ENCODE measurements around the gene GRB2. TPM values are rescaled to one million over a fixed set of nuclear protein-coding genes. Genes with fewer than 3 reads are reported as not detected.
A peak's percentile ranks its signal among the peaks of the same experiment; 100 is the strongest.
"Not testable (repeated sequence)": the region's sequence is repeated elsewhere in the genome, so short reads cannot be mapped to it uniquely, and the experiment has no call there.

Gene GRB2
- 100 to 1,000 TPM; 166 to 169 TPM for total RNA-seq

GRCh38 chr17:75405365-75406221 is at the start of gene GRB2:
Gene GRB2, minus strand, starts transcription at chr17:75405678. Its CDS starts 12,050 bp downstream, at chr17:75393628.
- CTCF ChIA-PET: interaction anchor here (0.5 to 2.6 kb wide), 5 partner anchors 90 to 337 kb away, joined by 3 to 11 read pairs (median 4); partner anchors contain the start of gene SLC25A19
- peaks cover 1% of the 10 kb centered on the region for H3K36me3 Mint-ChIP-seq (ENCODE audit: low read depth)
- H3K4me1 Mint-ChIP-seq (ENCODE audit: low read depth): peaks cover 38% of the 10 kb centered on the region
- DNase-seq: peak; percentile 100
- H3K27me3 Mint-ChIP-seq (ENCODE audit: low read depth): no peaks in the 10 kb centered on the region
- intact Hi-C loops (cut with micrococcal nuclease): loop anchor here (1.0 to 10.0 kb wide), 7 partner anchors 51 to 421 kb away; partner anchors contain the start of genes CDR2L, NUP85, SLC25A19 and TMEM94
- no peaks in the 10 kb centered on the region for H3K9me3 Mint-ChIP-seq
- peak within 1 kb of the TSS; percentile 97 for H3K4me3 Mint-ChIP-seq
- peak within 1 kb of the TSS; percentile 97 for H3K27ac Mint-ChIP-seq

GRCh38 chr17:75454672-75455071 is 49.2 kb upstream of the GRB2 start:
- H3K36me3 Mint-ChIP-seq (ENCODE audit: low read depth); H3K9me3 Mint-ChIP-seq; CTCF ChIA-PET; H3K27ac Mint-ChIP-seq; DNase-seq; H3K4me1 Mint-ChIP-seq (ENCODE audit: low read depth); H3K27me3 Mint-ChIP-seq (ENCODE audit: low read depth); H3K4me3 Mint-ChIP-seq: not testable (repeated sequence)
- intact Hi-C loops (cut with micrococcal nuclease): loop anchor here (10.0 kb wide), 1 partner anchor 130 kb away; the partner anchor contains the start of gene MYO15B

- peaks cover 9% of the 10 kb centered on the region for H3K4me1 Mint-ChIP-seq (ENCODE audit: low read depth)
- no peaks in the 10 kb centered on the region for H3K27me3 Mint-ChIP-seq (ENCODE audit: low read depth)
- H3K27ac Mint-ChIP-seq: no peak overlapping the region
- intact Hi-C loops (cut with micrococcal nuclease): loop anchor here (10.0 kb wide), 1 partner anchor 131 kb away; the partner anchor contains the start of gene MYO15B
- CTCF ChIA-PET: no interaction called here
- no peak overlapping the region for H3K4me3 Mint-ChIP-seq
- no peak for DNase-seq
- no peaks in the 10 kb centered on the region for H3K36me3 Mint-ChIP-seq (ENCODE audit: low read depth)
- H3K9me3 Mint-ChIP-seq: no peaks in the 10 kb centered on the region
Observed at GRCh38 chr17:75454193-75454592, 48.7 kb upstream of the GRB2 start.

GRCh38 chr17:75450270-75450669 is 44.8 kb upstream of the GRB2 start:
- Mint-ChIP-seq H3K9me3 (no peaks in the 10 kb centered on the region), H3K36me3 (ENCODE audit: low read depth) (no peaks in the 10 kb centered on the region), H3K27ac (no peak overlapping the region), H3K27me3 (ENCODE audit: low read depth) (no peaks in the 10 kb centered on the region), H3K4me3 (no peak overlapping the region), H3K4me1 (ENCODE audit: low read depth) (no peaks in the 10 kb centered on the region)
- intact Hi-C loops (cut with micrococcal nuclease): loop anchor here (10.0 kb wide), 1 partner anchor 135 kb away; the partner anchor contains the start of gene MYO15B
- CTCF ChIA-PET: interaction anchor here (0.6 kb wide), 1 partner anchor 241 kb away, joined by 3 read pairs; no protein-coding TSS in a partner anchor
- no peak for DNase-seq

GRCh38 chr17:75447951-75448856 is 42.7 kb upstream of the GRB2 start:
- no peak for DNase-seq
- no peaks in the 10 kb centered on the region for H3K9me3 Mint-ChIP-seq
- no peak overlapping the region for H3K4me3 Mint-ChIP-seq
- CTCF ChIA-PET: interaction anchor here (0.8 to 1.2 kb wide), 2 partner anchors 25 to 185 kb away, joined by 4 to 5 read pairs; partner anchors contain the start of gene SMIM5
- intact Hi-C loops (cut with micrococcal nuclease): no loop called here
- no peak overlapping the region for H3K27ac Mint-ChIP-seq
- no peaks in the 10 kb centered on the region for H3K27me3 Mint-ChIP-seq (ENCODE audit: low read depth)
- H3K4me1 Mint-ChIP-seq (ENCODE audit: low read depth): no peaks in the 10 kb centered on the region
- no peaks in the 10 kb centered on the region for H3K36me3 Mint-ChIP-seq (ENCODE audit: low read depth)

GRCh38 chr17:75445896-75446295 is 40.4 kb upstream of the GRB2 start:
- H3K4me1 Mint-ChIP-seq (ENCODE audit: low read depth); H3K4me3 Mint-ChIP-seq; intact Hi-C loops (cut with micrococcal nuclease); H3K9me3 Mint-ChIP-seq; H3K27me3 Mint-ChIP-seq (ENCODE audit: low read depth); H3K27ac Mint-ChIP-seq; DNase-seq; H3K36me3 Mint-ChIP-seq (ENCODE audit: low read depth): not testable (repeated sequence)
- CTCF ChIA-PET: interaction anchor here (0.7 kb wide), 1 partner anchor 79 kb away, joined by 3 read pairs; no protein-coding TSS in a partner anchor

- Mint-ChIP-seq H3K4me1 (ENCODE audit: low read depth) (no peaks in the 10 kb centered on the region), H3K36me3 (ENCODE audit: low read depth) (no peaks in the 10 kb centered on the region), H3K27ac (no peak overlapping the region), H3K27me3 (ENCODE audit: low read depth) (no peaks in the 10 kb centered on the region), H3K4me3 (no peak overlapping the region), H3K9me3 (no peaks in the 10 kb centered on the region)
- intact Hi-C loops (cut with micrococcal nuclease): no loop called here
- no peak for DNase-seq
- CTCF ChIA-PET: no interaction called here
Observed at GRCh38 chr17:75445296-75445695, 39.8 kb upstream of the GRB2 start.

GRCh38 chr17:75442168-75443103 is 37.0 kb upstream of the GRB2 start:
- Mint-ChIP-seq H3K4me3 (no peak overlapping the region), H3K36me3 (ENCODE audit: low read depth) (no peaks in the 10 kb centered on the region), H3K4me1 (ENCODE audit: low read depth) (no peaks in the 10 kb centered on the region), H3K27me3 (ENCODE audit: low read depth) (no peaks in the 10 kb centered on the region), H3K27ac (no peak overlapping the region), H3K9me3 (no peaks in the 10 kb centered on the region)
- CTCF ChIA-PET: no interaction called here
- no peak for DNase-seq
- intact Hi-C loops (cut with micrococcal nuclease): no loop called here

- CTCF ChIA-PET: no interaction called here
- intact Hi-C loops (cut with micrococcal nuclease): no loop called here
- no peak overlapping the region for H3K27ac Mint-ChIP-seq
- no peak overlapping the region for H3K4me3 Mint-ChIP-seq
- H3K4me1 Mint-ChIP-seq (ENCODE audit: low read depth): peaks cover 3% of the 10 kb centered on the region
- H3K27me3 Mint-ChIP-seq (ENCODE audit: low read depth): no peaks in the 10 kb centered on the region
- DNase-seq: no peak
- H3K9me3 Mint-ChIP-seq: no peaks in the 10 kb centered on the region
- no peaks in the 10 kb centered on the region for H3K36me3 Mint-ChIP-seq (ENCODE audit: low read depth)
Observed at GRCh38 chr17:75440738-75441448, 35.4 kb upstream of the GRB2 start.

- H3K27me3 Mint-ChIP-seq (ENCODE audit: low read depth): no peaks in the 10 kb centered on the region
- intact Hi-C loops (cut with micrococcal nuclease): no loop called here
- H3K27ac Mint-ChIP-seq: no peak overlapping the region
- H3K4me3 Mint-ChIP-seq: no peak overlapping the region
- no peak for DNase-seq
- CTCF ChIA-PET: no interaction called here
- no peaks in the 10 kb centered on the region for H3K9me3 Mint-ChIP-seq
- no peaks in the 10 kb centered on the region for H3K36me3 Mint-ChIP-seq (ENCODE audit: low read depth)
- peaks cover 3% of the 10 kb centered on the region for H3K4me1 Mint-ChIP-seq (ENCODE audit: low read depth)
Observed at GRCh38 chr17:75439287-75439686, 33.8 kb upstream of the GRB2 start.

- intact Hi-C loops (cut with micrococcal nuclease); H3K4me1 Mint-ChIP-seq (ENCODE audit: low read depth); H3K27me3 Mint-ChIP-seq (ENCODE audit: low read depth); H3K36me3 Mint-ChIP-seq (ENCODE audit: low read depth); H3K27ac Mint-ChIP-seq; DNase-seq; H3K9me3 Mint-ChIP-seq; H3K4me3 Mint-ChIP-seq: not testable (repeated sequence)
- CTCF ChIA-PET: interaction anchor here (0.6 to 1.1 kb wide), 3 partner anchors 12 to 93 kb away, joined by 3 read pairs; no protein-coding TSS in a partner anchor
Observed at GRCh38 chr17:75437404-75437803, 31.9 kb upstream of the GRB2 start.
